Lung (tissue), 12 donors: ENCODE results near the gene ARHGAP35. TPM values are rescaled to one million over a fixed set of nuclear protein-coding genes. Genes with fewer than 3 reads are reported as not detected.

Experiments used
- ATAC-seq: fragments of 200-7000 bp; cut with Tn5 transposase; one replicate; pipeline ENCODE4 v1.9.1; 2020; ENCODE audit warnings: moderate number of reproducible peaks; ENCODE audit not compliant: insufficient read depth, low FRiP score
- DNase-seq, 3 donors: peaks; one replicate each; pipeline ENCODE4 v3.0.0-alpha.2; 2013 to 2017
- H3K27ac ChIP-seq, 2 donors: one replicate each; pipeline ENCODE4 v1.5.1; 2013; ENCODE audit warnings: mild to moderate bottlenecking in 2 of 2, moderate library complexity in 2 of 2, control low read depth in 1 of 2, inconsistent platforms in 1 of 2, low read depth in 1 of 2, low read length in 1 of 2
- H3K27me3 ChIP-seq, 3 donors: one replicate each; pipeline ENCODE4 v1.5.1; 2013; ENCODE audit warnings: low read length in 2 of 3; ENCODE audit not compliant: control insufficient read depth in 3 of 3, insufficient read depth in 3 of 3
- H3K36me3 ChIP-seq, 4 donors: one replicate each; pipeline ENCODE4 v1.5.1; 2013; ENCODE audit warnings: low read length in 4 of 4, mild to moderate bottlenecking in 1 of 4, moderate library complexity in 1 of 4; ENCODE audit not compliant: control insufficient read depth in 4 of 4, insufficient read depth in 4 of 4
- H3K4me1 ChIP-seq, 5 donors: one replicate each; pipeline ENCODE4 v1.5.1; 2013; ENCODE audit warnings: low read length in 5 of 5, mild to moderate bottlenecking in 2 of 5, moderate library complexity in 1 of 5; ENCODE audit not compliant: control insufficient read depth in 5 of 5, insufficient read depth in 5 of 5
- H3K4me3 ChIP-seq: one replicate; pipeline ENCODE4 v1.5.1; 2013; ENCODE audit warnings: mild to moderate bottlenecking, control low read depth, moderate library complexity
- H3K9ac ChIP-seq, 2 donors: one replicate each; pipeline ENCODE4 v1.5.1; 2013; ENCODE audit warnings: low read length in 2 of 2, control low read depth in 1 of 2; ENCODE audit not compliant: insufficient read depth in 1 of 2
- H3K9me3 ChIP-seq, 4 donors: one replicate each; pipeline ENCODE4 v1.5.1; 2013; ENCODE audit warnings: low read length in 3 of 4, mild to moderate bottlenecking in 1 of 4, moderate library complexity in 1 of 4; ENCODE audit not compliant: control insufficient read depth in 4 of 4, insufficient read depth in 3 of 4
- CTCF ChIP-seq: IDR thresholded peaks from 2 replicates; pipeline ENCODE4 v1.5.1; 2012; ENCODE audit warnings: mild to moderate bottlenecking; ENCODE audit errors: control extremely low read depth, extremely low read depth
- WGBS, 2 donors: extraction: QIAGEN DNeasy Blood & Tissue Kit; methylation state at CpG; one replicate each; pipeline ENCODE4 v1.1.7; 2013; 5-methylcytosine and 5-hydroxymethylcytosine counted together
- polyA plus RNA-seq, 2 donors: library from polyadenylated mRNA; stranded (reverse); fragments of 200-250 nt; gene quantifications; one replicate each; pipeline ENCODE4 v1.2.1, GENCODE V29; 2013
- total RNA-seq, 2 donors: library from RNA; depleted of rRNA in 1 of 2; stranded (reverse); fragments of >200 nt in 1 of 2; gene quantifications; one replicate each; pipeline ENCODE4 v1.2.1, GENCODE V29; 2014 to 2021
- donor health status: control.
- donor health status: control.
- donor health status: Bipolar disorder and iron deficiency.
- donor health status: healthy.
- donor health status: DM: yes; HTN: yes; CAD: no.

The ARHGAP35 gene
- total and polyA plus RNA-seq, 4 donors = 12.2 to 53.5 (median 36.5) TPM

- Histone ChIP-seq H3K27ac (peak overlapping the region; percentile 67 to 96), H3K27me3 (no peaks in the 10 kb centered on the region), H3K4me1 (peaks cover 0 to 22% (median 4%) of the 10 kb centered on the region in 5 donors), H3K9ac (peak overlapping the region in 1 of 2 donors; percentile 14), H3K9me3 (no peaks in the 10 kb centered on the region), H3K4me3 (no peak overlapping the region), H3K36me3 (no peaks in the 10 kb centered on the region)
- peak; percentile 81 for TF ChIP-seq CTCF
- WGBS, 2 donors = 3 to 5% methylated on average over 41 of the region's 41 CpGs
- ATAC-seq (peak; percentile 71), DNase-seq (peak; percentile 98 to 99 (median 99))
These were observed 4.5 kb upstream of the ARHGAP35 start for GRCh38 chr19:46856062-46857022.

- no peaks in the 10 kb centered on the region for H3K36me3 ChIP-seq
- H3K27me3 ChIP-seq = no peaks in the 10 kb centered on the region
- no peak for TF ChIP-seq CTCF
- ATAC-seq (no peak), DNase-seq (peak in 1 of 3 donors; percentile 83)
- H3K4me3 ChIP-seq = no peak overlapping the region
- peaks cover 4 to 49% (median 25%) of the 10 kb centered on the region in 5 donors for H3K4me1 ChIP-seq
- peak overlapping the region; percentile 34 to 93 for H3K27ac ChIP-seq
- no peaks in the 10 kb centered on the region for H3K9me3 ChIP-seq
- peak overlapping the region in 1 of 2 donors; percentile 3 for H3K9ac ChIP-seq
- WGBS, 2 donors = 17 to 19% methylated on average over 18 of the region's 18 CpGs
These were observed 1.1 kb upstream of the ARHGAP35 start for GRCh38 chr19:46859637-46860124.

GRCh38 chr19:46860125-46860845 lies 512 bp upstream of the ARHGAP35 start:
- DNase-seq (peak; percentile 99), ATAC-seq (peak; percentile 89)
- Histone ChIP-seq H3K27ac (peak overlapping the region; percentile 93 to 98), H3K9me3 (no peaks in the 10 kb centered on the region), H3K4me1 (peaks cover 10 to 55% (median 31%) of the 10 kb centered on the region in 5 donors), H3K27me3 (no peaks in the 10 kb centered on the region), H3K4me3 (peak overlapping the region; percentile 74), H3K9ac (peak overlapping the region in 1 of 2 donors; percentile 64), H3K36me3 (no peaks in the 10 kb centered on the region)
- no peak for TF ChIP-seq CTCF
- WGBS, 2 donors = 0% methylated on average over 72 to 89 of the region's 89 CpGs
